ENCODE measurements around the gene INPP5A.
"Not testable (repeated sequence)": the region's sequence is repeated elsewhere in the genome, so short reads cannot be mapped to it uniquely, and the experiment has no call there.

Gene INPP5A

GRCh38 chr10:132777441-132777840 lies 239.9 kb downstream of the INPP5A start:
- DNase-seq = no peak

DNA sequence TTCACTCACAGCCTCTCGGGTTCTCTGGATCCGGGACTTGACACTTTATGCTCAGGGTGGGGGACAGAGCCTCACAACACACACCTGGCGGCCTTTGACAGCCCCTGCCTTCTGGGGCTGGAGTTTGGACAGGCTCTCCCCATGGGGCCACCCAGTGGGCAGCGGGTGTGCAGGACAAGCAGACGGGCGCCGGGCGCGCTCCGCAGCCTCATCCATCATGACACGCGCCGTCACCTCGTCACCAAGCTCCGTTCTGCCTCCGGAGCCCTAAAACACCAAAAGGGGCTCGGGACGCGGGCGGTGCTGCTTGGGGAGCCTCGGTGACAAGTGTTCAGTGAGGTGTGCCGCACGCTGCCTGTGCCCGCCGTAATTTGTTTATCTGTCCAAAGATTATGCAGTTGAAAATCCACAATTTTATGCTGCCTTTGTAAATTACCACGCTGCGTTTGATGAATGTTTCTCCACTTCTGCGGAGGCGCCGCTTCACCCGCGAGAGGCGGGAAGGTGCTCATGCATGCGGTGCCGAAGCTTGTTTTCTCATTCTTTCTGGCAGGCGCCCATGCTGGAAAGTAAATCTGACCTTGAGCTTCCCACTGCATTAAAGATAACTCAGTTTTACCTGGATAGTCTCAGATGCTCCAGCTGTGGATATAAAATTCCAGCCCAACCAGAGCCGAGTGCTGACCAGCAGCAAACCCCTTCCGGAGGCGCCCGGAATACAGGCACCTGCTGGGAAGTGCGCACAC lies 242.1 kb downstream of the INPP5A start:
- DNase-seq = no peak

- DNase-seq = no peak
Measured at GRCh38 chr10:132780356-132780755, 242.8 kb downstream of the INPP5A start.

DNA sequence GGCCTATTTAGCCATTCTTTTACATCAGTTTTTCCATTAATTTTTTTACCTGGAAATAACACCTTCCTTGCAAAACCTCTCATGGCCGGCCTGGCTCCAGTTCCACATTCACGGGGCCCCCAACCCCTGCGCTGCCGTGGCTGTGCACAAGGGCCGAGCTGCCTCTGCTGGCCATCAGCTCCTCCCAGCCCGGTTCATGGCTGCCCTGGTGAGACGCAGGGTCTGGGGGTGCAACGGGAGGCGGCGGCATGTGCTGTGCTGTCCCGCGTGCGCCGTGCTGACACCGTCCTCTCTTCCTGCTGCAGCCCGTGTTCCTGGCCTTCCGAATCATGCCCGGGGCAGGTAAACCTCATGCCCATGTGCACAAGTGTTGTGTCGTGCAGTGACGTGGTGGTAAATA lies 244.0 kb downstream of the INPP5A start:
- DNase-seq = no peak

DNA sequence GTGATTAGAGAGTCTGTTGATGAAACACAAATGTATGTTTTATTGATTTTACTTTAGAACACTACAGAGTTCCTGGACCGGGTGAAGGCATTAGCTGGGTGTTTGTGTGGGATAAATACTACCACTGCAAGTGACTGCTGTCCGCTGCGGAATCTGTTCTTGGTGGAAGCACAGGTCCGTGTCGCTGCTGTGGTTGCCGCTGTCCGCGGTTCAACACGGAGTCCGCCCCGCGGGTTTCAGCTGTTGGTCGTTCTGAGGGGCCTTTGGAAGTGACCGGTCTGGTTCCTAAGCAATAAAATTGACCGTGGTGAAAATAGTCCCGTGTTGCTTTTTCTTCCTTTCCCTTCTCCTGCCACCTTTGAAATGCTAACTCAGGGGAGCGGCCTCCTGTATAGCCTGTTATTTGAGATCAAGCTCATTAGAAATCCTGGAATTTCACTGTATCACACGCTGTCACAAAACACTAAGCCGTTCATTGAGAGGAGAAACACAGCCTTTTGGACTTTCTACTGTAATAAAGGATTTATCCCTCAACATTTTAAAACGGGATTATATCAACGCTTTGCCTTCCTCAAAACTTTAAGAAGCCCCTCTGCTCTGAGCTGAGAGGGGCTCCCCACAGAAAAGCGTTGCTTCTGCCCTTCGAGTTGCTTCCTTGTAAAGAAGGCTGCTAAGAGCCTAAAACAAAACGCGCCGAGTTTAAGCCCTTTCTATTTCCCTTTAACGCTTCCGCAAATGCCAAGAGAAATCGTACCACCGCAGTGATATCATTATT lies 245.8 kb downstream of the INPP5A start:
- no peak for DNase-seq

DNA sequence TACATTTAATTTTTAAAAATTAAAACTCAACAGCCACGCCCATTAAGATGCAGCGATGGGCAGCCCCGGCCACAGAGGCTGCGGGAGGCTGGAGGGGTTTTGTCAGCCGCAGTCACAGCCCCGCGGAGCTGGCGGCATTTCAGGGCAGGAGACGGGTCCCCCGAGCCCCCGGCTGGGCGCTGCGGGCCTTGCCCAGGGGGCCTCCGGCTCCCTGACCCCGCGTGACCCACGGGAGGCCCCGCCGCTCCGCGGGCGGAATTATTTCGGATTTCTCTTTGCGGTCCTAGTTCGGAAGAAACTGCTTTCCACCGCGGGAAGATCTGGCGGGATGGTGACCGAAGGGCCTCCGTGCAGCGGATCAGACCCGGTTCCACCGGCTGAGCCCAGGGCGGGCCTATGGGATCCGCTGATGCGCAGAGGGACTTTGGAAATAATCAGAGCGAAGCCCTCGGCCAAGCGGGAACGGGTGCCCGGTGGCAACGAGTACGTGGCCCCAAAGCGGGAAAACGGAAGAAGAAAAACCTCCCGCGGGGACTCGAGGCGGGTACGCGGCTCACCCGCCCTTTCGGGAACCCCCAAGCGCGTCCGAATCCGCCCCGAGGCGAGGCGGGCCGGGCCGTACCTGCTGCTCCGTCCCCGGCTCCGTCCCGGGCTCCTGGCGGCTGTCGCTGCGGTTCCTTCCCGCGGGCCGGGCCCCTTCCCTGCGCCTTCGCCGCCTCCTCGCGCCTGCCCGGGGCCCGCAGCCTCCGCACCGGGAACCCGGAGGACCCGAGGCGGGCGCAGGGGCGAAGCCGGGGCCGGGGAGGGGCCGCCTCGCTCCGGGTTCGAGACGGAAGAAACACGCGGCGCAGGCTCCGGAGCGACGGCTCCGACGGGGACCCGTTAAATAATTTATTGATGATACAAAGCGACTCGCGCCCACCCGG lies 246.6 kb downstream of the INPP5A start:
- no peak for DNase-seq

- no peak for DNase-seq
Measured at GRCh38 chr10:132784866-132785722, 247.5 kb downstream of the INPP5A start.

- no peak for DNase-seq
Measured at GRCh38 chr10:132785723-132786475, 248.3 kb downstream of the INPP5A start, which contains the start of gene NKX6-2. Gene NKX6-2 (minus strand): TSS chr10:132786147. CDS start chr10:132785948, 199 bp downstream.

GRCh38 chr10:132786476-132786883 lies 248.9 kb downstream of the INPP5A start:
- DNase-seq = no peak

DNA sequence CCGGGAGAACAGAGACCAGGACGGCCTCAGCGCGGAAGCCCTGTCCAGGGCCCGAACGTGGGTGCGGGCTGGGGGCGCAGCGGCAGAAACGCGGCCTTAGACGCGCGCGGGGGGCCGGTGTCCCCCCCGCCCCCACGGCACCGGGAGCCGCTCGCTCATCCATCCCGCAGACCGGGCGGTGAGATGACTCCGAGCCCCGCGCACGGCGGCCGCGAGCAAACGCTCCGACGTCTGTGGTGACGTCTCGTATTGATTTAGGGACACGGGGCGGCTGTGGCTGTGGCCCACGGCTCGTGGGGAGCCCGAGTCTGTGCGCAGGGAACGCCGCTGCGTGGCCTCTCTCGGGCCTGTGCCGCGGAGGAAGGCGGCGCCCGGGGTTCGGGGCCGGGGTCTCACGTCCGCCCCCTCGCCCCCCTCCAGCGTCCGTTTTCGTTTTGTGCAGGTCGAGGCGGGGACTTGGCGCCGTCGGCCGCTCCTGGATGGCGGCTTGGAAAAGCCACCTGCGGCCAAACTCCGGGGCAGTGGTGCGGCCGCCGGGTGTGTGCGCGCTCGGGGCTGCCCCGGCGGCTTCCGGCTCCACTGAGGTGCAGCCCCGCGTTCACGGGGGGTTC lies 249.4 kb downstream of the INPP5A start:
- no peak for DNase-seq

DNA sequence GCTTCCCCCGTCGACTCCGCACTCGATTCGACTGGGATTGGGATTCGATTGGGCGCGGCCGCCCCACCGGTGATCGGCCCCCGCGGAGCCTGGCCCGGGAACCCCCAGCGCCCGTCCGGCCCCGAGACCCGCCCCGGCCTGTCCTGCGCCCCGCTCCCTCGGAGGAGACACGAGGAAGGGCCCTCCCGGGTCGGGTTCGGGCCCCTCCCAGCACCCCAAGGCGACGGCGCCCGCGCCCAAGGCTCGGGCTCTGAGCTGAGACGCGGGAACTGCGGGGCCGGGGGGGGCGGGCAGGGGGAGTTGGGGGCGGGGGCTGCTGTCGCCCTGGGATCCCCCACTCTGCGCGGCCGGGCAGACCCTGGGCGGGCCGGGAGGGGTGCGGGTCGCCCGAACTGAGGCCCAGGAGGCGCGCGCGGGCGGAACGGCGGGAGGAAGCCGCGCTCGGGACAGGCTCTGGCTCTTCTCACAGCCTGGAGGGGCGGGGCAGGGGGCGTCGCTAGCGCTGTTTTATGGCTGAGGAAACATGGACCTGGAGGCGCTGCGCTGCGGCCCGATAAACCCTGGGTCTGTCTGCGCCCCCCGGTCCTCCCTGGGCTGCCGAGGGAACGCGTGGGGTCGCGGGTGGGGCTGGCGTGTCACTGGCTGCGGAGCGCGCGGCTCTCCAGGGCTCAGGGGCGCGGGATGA lies 250.1 kb downstream of the INPP5A start:
- no peak for DNase-seq

DNA sequence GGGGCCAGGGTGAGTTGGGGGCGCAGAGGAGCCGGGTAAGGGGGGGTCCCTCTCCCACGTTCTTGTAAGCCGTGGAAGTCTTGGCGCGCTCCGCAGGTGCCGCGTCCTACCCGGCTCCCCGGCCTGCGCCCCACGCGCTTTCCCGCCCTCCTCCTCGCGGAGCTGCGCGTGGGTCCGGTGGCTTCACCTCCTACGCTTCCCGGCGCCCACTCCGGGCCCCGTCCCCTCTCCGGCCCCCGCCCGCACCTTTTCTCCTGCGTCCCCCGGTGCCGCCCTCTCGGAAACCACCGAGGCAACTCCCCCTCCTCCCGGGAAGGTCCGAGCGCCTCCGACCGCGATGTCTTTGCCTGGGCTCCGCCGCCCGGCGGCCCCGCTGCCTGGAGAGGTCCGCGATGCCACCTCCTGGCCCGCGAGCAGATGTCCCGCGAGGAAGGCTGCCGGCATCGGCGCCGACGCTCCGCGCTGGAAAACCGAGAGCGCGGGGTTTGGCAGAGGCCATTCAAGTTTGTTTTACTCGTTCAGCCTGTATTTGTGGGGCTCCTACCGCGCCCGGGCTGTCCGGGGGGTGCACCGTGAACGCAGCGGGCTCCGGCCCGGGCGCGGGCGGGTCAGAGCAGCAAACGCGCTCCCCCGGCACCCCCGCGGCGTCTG lies 250.7 kb downstream of the INPP5A start:
- DNase-seq = no peak

DNA sequence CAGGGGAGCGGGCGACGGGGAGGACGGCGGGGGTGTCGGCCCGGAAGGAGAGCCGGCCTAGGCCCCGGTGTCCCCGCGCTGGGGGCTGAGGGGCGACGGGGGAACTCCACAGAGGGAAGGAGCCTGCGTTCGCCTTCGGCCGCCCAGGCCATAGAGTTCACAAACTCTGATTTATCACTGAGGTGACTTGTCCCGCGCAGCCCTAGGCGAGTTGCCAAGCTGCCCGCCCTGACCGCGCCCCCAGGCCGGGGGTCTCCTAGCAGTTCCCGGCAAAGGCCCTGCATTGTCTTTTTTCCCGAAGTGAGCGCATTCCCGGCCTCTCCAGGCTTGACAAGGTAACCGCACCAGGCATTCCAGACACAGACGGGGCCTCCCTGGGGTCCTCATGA lies 251.2 kb downstream of the INPP5A start:
- DNase-seq = no peak

DNA sequence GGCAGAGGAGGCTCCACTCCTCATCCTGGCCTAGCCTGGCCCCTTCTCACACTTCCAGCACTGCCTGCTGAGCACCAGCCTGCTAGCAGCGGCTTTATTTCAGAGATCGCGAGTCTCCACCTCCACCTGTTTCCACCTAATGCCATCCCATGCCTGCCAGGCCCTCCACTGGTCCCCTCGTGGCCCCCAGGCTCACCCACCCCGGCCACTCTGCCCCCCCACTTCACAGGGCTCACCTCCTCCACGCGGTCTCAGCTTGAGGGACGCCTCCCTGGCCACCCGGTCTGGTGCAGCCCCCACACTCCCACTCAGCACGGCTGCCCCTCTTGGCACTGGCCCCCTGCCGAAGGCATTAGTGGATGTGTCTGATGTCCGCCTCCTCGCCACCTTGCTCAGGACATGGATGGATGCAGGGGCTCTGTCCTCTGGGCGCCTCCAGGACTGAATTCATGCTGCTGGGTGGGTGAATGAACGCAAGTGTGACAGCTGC lies 252.1 kb downstream of the INPP5A start:
- DNase-seq = no peak

DNA sequence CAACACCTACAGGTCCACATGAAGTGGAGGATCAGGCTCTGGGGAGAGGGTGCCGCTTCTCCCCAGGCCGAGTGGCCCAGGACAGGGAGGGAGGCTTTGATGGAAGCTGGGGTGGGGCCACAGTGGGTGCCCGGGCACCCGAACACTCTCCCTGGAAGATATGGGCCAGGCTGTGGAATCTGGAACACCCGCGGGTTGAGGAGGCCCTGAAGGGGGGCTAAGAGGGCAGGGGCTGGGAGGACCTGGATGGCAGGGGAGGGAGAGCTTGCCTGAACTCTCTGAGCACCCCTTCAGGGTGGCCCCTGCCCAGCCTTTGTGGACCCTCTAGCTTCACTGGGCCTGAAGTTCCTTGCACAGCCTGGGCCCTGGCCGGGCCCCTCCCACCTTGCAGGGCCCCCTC lies 252.9 kb downstream of the INPP5A start:
- no peak for DNase-seq

DNA sequence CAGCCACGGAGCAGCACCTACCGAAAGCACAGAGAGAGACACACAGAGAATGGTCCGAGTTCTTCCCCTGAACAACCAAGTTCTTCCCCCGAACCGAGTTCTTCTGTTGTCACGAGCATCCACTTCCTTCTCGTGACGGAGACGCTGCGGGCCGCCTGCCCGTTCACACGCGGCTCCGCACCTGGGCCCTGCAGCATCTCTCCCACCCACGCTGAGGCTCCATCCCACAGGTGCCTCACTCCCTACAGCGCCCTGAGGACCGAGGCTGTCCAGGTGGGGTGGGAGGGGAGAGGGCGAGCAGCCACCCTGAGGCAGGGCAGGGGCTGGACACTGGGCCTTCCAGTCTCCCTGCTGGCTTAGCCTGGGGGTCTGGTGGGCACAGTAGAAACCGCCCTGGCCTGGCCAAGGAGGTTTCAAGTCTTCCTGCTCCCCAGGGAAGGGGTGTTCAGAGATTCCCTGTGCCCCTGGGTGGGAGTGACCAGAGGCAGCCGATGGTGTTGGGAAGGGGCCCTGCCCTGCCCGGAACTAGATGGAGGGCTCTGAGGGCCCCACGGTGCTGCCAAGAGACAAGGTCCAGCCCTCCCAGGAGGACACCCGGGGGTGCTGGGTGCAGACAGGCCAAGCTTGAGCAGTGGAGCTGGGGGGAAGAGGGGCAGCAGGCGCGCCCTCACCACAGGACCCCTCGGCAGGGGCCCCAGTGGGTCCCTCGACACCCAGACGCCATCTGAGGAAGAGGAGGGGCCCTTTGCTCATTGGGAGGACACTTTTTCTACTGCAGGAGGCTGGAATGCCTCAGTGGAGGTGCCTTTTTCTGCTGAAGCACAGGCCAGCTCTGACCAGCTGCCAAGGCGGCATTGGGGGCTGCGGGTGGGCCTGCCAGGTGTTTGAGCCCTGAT lies 253.6 kb downstream of the INPP5A start:
- DNase-seq = no peak

DNA sequence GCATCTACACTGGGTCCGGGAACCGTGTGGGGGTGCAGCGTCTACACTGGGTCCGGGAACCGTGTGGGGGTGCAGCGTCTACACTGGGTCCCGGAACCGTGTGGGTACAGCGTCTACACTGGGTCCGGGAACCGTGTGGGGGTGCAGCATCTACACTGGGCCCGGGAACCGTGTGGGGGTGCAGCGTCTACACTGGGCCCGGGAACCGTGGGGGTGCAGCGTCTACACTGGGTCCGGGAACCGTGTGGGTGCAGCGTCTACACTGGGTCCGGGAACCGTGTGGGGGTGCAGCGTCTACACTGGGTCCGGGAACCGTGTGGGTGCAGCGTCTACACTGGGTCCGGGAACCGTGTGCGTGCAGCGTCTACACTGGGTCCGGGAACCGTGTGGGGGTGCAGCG lies 254.5 kb downstream of the INPP5A start:
- not testable (repeated sequence) for DNase-seq

DNA sequence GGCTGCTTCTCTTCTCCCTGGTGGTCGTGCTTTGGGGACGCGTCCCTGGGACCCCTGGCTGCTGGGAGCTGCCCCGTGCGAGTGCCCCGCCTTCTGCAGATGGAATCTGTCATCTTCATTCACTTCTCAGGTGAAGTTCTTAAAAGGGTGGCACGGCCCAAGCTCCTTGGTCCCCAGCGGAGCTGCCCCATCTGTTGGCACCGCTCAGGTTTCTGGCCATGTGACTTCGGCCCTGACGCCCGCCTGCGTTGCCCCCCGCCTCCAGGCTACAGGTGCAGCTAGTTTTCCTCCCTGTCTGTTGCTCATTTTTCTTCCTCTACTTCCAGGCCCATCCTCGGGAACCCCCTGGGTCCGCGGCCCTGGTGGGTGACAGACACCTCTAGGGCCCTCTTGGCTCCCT lies 255.2 kb downstream of the INPP5A start:
- DNase-seq = no peak

DNA sequence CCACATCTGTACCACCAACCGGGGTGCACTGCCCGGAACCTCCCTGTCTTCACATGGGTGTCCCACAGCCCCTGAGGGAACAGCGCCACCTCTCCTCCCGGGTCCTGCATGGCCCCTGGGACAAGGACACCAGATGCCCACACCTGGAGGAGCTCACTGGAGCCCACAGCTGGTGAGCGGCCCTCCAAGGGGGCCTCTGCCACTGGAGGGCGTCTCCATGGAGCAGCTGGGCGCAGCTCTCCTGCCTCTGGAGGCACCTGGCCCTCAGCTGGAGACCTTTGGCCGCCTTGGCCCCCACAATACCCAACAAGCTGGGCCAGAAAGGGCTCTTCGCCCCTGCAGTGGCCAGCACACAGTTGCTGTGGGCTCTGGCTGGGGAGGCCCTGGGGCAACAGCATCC lies 255.6 kb downstream of the INPP5A start:
- no peak for DNase-seq
